GM12878 (cell line): Measurements from ENCODE around the gene CMTM1.

ENCODE experiments used
- EP300 ChIP-seq, 2 experiments: fragments of 150-350 bp in 1 of 2; IDR thresholded peaks; 2 replicates each; pipeline ENCODE4 v1.6.1; 2011 to 2012; ENCODE audit warnings: low read depth in 2 of 2, low read length in 2 of 2, borderline replicate concordance in 1 of 2, improper control_type of control experiment in 1 of 2, inconsistent platforms in 1 of 2; ENCODE audit not compliant: control insufficient read depth in 1 of 2
- NFXL1 ChIP-seq: fragments of 450-650 bp; IDR thresholded peaks from 2 replicates; pipeline ENCODE4 v1.6.1; 2017; ENCODE audit warnings: antibody characterized with exemption, mild to moderate bottlenecking, borderline replicate concordance
- ZSCAN29 ChIP-seq: fragments of 450-650 bp; IDR thresholded peaks from 2 replicates; pipeline ENCODE4 v1.6.1; 2017; ENCODE audit warnings: mild to moderate bottlenecking, moderate library complexity

DNA sequence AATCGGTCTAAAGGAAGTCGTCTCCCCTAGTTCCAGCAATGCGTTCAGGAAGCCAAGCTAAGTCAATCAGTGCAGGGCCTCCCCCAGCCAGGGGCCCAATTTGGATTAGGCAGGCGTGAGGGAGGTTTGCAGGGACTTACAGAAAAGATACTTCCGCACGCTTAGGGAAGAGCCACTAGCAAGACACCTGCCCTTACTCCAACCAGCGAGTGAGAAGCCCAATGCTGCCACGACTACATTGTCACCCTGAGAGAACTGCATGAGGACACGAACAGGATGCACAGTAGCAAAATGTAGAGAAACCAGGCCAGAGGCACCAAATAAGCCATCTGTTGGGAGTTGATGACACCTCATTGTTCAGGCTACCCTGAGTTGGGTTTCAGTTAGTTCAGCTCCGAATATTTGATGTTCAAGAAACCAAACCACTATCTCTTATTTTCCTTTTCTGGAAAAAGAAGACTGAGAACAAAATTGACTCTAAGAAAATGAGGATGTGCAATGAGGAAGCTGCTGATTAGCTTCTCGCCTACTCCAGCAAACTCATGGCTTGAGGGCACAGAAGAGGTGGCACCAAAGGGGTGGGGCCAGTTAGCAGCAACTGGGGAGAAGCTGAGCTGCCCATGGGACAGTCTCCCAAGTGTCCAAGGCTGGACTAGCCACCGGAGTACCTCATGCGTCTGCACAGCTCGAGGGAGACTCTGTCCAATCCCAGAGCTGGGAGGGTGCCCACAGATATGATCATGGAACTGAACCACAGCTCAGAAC, 45.7 kb upstream of the CMTM1 start:
- TF ChIP-seq EP300 (IDR thresholded peaks at IDR 0.05; ENCODE audit: borderline replicate concordance in 1 of 2, control insufficient read depth in 1 of 2, low read depth in 2 of 2, low read length in 2 of 2) (no peak), NFXL1 (no peak), ZSCAN29 (no peak)
